Fibroblast of pulmonary artery (primary cell): ENCODE measurements around the gene PSMD1.
"Not testable (repeated sequence)": the region's sequence is repeated elsewhere in the genome, so short reads cannot be mapped to it uniquely, and the experiment has no call there.

ENCODE experiments used
- DNase-seq: peaks from one replicate; pipeline ENCODE4 v3.0.0-alpha.2; 2010; ENCODE audit warnings: low read depth
- H3K4me3 ChIP-seq: replicated peaks from 2 replicates; pipeline ENCODE4 v1.5.1; 2011; ENCODE audit warnings: low read depth, mild to moderate bottlenecking, control low read depth, low read length, moderate library complexity
- TF ChIP-seq, protein P1 (sequence below): IDR thresholded peaks from 2 replicates; pipeline ENCODE4 v1.5.1; 2011; ENCODE audit warnings: mild to moderate bottlenecking, control low read depth, low read length, inconsistent platforms; ENCODE audit errors: missing control alignments

The PSMD1 gene

DNA sequence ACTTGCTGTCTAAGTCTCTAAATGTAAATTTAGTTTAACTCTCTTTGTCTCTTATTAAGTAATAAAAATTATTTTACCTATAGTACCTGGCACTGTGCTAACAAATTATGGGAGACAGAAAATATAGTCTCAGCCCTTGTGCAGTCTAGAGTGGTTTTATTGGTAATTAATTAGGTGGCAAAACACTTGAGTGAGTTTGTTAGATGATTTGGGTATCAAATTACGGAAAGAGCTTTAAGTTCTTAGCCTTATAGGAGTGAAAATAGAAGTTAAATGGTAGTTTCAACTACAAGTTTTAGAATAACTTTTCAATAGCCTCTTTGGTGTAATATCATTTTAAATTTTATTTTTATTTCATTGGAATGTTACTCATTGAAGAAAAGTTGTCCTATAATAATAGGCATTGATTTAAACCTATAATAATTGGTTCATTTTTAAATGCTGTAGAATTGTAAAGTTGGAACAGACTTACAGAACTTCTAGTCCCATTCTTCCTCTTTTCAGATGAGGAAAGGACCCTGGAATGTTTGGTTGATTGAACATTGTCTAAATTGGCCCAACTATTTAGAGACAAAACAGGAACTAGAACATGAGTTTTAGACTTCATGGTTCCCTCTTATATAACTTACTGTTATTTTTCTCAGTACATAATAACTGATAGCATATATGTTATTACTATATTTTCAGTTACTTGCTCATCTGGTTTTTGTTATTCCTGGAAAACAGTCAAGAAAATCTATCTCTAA lies 78.4 kb downstream of the PSMD1 start:
- TF ChIP-seq, protein P1, sequence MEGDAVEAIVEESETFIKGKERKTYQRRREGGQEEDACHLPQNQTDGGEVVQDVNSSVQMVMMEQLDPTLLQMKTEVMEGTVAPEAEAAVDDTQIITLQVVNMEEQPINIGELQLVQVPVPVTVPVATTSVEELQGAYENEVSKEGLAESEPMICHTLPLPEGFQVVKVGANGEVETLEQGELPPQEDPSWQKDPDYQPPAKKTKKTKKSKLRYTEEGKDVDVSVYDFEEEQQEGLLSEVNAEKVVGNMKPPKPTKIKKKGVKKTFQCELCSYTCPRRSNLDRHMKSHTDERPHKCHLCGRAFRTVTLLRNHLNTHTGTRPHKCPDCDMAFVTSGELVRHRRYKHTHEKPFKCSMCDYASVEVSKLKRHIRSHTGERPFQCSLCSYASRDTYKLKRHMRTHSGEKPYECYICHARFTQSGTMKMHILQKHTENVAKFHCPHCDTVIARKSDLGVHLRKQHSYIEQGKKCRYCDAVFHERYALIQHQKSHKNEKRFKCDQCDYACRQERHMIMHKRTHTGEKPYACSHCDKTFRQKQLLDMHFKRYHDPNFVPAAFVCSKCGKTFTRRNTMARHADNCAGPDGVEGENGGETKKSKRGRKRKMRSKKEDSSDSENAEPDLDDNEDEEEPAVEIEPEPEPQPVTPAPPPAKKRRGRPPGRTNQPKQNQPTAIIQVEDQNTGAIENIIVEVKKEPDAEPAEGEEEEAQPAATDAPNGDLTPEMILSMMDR: no peak
- no peak overlapping the region for H3K4me3 ChIP-seq
- no peak for DNase-seq

DNA sequence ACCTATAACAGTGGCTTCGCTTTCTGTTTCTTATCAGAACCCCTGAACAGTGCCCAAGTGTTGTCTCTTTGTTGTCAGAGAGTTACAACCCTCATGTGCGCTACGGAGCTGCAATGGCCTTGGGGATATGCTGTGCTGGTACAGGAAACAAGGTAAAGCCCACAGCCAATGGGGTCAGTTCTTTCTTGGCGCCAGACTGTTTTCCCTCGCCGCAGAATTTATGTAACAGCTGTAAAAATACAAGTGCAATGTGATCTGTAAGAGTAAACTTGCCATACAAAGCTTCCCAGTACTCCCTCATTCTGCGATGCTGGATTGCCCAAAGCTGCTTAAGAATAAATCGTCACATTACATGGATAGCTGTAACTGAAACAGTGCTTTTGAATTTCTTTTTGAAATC lies 82.0 kb downstream of the PSMD1 start:
- DNase-seq: no peak
- H3K4me3 ChIP-seq: no peak overlapping the region
- TF ChIP-seq, protein P1: no peak

DNA sequence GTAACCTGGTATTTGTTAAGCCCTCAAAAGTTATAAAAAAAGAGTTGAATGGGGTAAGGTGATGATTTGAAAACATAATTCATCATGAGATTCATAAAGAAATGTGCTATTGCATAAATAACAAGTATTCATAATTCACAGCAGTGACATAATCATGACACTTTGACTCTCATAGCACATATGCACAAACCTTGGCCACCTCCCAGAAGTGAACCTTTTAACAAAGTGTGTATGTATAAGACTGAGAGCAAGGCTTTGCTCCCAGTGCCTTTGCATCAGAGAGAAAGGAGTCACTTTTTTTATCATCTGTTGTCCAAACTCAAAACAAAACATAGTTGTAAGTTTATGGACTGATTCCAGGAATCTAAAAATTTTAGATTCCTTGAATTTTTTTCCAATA lies 83.1 kb downstream of the PSMD1 start:
- DNase-seq: no peak
- H3K4me3 ChIP-seq: no peak overlapping the region
- TF ChIP-seq, protein P1: no peak

DNA sequence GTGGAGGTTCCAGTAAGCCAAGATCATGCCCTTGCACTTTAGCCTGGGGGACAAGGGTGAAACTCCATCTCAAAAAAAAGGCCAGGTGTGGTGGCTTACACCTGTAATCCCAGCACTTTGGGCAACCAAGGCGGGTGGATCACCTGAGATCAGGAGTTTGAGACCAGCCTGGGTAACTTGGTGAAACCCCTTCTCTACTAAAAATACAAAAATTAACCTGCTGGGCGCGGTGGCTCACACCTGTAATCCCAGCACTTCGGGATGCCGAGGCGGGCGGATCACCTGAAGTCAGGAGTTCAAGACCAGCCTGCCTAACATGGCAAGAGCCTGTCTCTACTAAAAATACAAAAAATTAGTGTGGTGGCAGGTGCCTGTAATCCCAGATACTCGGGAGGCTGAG lies 84.1 kb downstream of the PSMD1 start:
- not testable (repeated sequence) for H3K4me3 ChIP-seq, DNase-seq

DNA sequence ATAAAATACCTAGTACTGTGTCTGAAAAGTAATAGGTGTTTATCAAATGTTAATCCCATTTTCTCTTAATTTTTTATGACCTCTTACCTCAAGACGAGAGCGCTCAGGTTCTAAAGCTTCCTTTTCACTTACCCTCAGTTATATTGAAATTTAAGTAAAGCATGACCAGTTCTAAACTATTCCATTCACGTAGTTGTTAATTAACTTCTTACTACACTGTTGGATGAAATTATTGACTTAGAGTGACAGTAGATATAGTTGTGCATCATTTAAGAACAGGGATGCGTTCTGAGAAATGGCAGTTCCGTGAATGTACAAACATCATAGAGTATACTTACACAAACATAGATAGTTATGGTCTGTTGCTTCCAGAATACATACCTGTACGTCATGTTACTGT lies 88.2 kb downstream of the PSMD1 start:
- TF ChIP-seq, protein P1: no peak
- DNase-seq: no peak
- no peak overlapping the region for H3K4me3 ChIP-seq

DNA sequence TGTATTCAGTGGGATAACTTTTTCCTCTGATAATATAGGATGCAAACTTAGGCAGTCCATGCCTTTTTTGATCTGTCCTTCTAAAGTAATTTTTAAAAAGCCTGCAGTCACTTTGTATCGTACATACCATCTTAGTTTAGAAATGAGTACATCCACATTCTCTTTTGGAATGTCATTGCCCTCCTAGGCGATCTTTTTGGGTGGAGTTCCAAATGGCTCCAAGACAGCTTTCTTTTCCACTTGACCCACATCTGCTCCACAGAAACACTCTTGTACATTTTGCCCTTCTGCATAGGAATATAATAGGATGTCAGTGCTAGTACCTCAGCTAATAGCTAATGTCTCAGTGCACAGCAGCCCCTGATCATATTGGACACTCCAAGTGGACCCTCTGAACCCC lies 90.0 kb downstream of the PSMD1 start:
- TF ChIP-seq, protein P1: no peak
- H3K4me3 ChIP-seq: no peak overlapping the region
- DNase-seq: no peak

DNA sequence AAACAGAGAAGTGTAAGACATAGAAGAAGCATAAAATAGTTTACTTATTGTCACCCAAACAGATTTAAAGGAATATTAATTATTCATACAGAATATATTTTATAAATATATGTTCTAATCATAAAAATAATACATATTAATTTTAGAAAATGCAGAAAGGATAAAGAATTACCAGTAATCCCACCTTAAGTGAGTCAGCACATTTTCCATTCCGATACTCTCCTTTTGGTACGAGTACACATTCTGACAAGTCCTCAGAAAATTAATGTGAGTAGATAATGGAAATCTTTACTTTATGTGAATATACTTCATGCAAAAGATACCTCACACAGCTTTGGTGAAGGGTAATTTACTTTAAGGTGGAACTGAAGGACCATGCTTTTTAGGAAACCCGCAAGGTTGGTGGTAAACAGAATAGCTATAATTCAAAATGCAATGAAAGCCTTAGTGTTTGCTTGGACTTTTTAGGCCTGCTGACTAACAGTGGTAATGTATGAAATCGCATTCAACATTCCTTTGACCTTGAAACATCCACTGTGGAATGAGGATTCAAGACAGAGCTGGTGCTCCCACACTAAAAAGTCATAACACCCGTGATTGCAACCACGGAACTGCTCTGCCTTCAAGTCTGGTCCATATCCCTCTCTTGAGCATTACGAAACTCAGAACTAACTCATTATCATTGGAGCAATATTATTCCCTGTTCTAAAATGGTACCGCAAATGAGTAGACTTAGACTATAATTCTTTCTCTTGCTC lies 96.3 kb downstream of the PSMD1 start:
- peak; percentile 67 for DNase-seq
- no peak overlapping the region for H3K4me3 ChIP-seq
- TF ChIP-seq, protein P1: no peak
